SJSA1 (cell line): ENCODE measurements around the gene PRSS21. TPM values are rescaled to one million over a fixed set of nuclear protein-coding genes. Genes with fewer than 3 reads are reported as not detected.

Source experiments
- DNase-seq, 2 experiments: peaks; one replicate each; pipeline ENCODE4 v3.0.0-alpha.2; 2015 to 2020; ENCODE audit warnings: low spot score in 2 of 2, low read depth in 1 of 2
- H3K27ac ChIP-seq: fragments of 250-450 bp; sonication (Bioruptor Pico); 2 replicates; pipeline ENCODE4 v1.5.1; 2020; ENCODE audit warnings: mild to moderate bottlenecking, moderate library complexity
- H3K27me3 ChIP-seq: fragments of 250-450 bp; sonication (Bioruptor Pico); replicated peaks from 2 replicates; pipeline ENCODE4 v1.5.1; 2020; ENCODE audit warnings: mild to moderate bottlenecking, moderate library complexity
- H3K36me3 ChIP-seq: fragments of 250-450 bp; sonication (Bioruptor Pico); 2 replicates; pipeline ENCODE4 v1.5.1; 2020; ENCODE audit warnings: mild to moderate bottlenecking
- H3K4me1 ChIP-seq: fragments of 250-450 bp; sonication (Bioruptor Pico); replicated peaks from 2 replicates; pipeline ENCODE4 v1.6.1; 2021; ENCODE audit warnings: mild to moderate bottlenecking
- H3K4me3 ChIP-seq: fragments of 250-450 bp; sonication (Bioruptor Pico); 2 replicates; pipeline ENCODE4 v1.5.1; 2020; ENCODE audit warnings: mild to moderate bottlenecking
- H3K9me3 ChIP-seq: fragments of 250-450 bp; sonication (Bioruptor Pico); replicated peaks from 2 replicates; pipeline ENCODE4 v1.5.1; 2020; ENCODE audit warnings: mild to moderate bottlenecking
- total RNA-seq: library from RNA; depleted of rRNA; stranded (reverse); fragments of >200 nt; shearing (Covaris generic); gene quantifications from 2 replicates; pipeline ENCODE4 v1.2.3, GENCODE V29; 2014; rRNA removed

The PRSS21 gene
- total RNA-seq, 1 experiment from 2014 or later, result not detected

DNA sequence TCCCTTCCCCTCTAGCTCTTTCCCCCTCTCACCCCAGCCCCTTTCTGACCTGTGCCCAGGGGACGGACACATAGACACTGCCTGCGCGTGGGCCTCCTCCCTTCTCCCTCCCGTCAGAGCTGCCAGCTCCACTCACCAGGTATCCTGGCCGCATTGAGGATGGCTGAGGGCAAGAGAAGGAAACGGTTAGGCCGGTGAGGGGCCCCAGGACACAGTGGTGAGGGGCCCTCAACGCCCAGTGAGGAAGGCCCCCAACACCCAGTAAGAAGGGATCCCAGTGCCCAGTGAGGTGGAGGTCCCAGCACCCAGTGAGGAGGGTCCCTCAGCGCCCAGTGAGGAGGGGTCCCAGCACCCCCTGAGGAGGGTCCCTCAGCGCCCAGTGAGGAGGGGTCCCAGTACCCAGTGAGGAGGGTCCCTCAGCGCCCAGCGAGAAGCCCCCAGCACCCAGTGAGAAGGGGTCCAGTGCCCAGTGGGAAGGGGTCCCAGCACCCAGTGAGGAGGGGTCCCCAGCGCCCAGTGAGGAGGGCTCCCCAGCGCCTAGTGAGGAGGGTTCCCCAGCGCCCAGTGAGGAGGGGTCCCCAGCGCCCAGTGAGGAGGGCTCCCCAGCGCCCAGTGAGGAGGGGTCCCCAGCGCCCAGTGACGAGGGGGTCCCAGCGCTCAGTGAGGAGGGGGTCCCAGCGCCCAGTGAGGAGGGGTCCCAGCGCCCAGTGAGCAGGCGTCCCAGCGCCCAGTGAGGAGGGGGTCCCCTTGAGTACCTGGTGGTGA is 39.8 kb downstream of the PRSS21 start:
- Histone ChIP-seq H3K4me3 (no peak overlapping the region), H3K4me1 (peaks cover 3% of the 10 kb centered on the region; the same call in 1 of the 2 replicates), H3K36me3 (no peaks in the 10 kb centered on the region), H3K9me3 (peaks cover 15% of the 10 kb centered on the region), H3K27ac (no peak overlapping the region), H3K27me3 (peaks cover 18% of the 10 kb centered on the region)
- DNase-seq, result no peak

DNA sequence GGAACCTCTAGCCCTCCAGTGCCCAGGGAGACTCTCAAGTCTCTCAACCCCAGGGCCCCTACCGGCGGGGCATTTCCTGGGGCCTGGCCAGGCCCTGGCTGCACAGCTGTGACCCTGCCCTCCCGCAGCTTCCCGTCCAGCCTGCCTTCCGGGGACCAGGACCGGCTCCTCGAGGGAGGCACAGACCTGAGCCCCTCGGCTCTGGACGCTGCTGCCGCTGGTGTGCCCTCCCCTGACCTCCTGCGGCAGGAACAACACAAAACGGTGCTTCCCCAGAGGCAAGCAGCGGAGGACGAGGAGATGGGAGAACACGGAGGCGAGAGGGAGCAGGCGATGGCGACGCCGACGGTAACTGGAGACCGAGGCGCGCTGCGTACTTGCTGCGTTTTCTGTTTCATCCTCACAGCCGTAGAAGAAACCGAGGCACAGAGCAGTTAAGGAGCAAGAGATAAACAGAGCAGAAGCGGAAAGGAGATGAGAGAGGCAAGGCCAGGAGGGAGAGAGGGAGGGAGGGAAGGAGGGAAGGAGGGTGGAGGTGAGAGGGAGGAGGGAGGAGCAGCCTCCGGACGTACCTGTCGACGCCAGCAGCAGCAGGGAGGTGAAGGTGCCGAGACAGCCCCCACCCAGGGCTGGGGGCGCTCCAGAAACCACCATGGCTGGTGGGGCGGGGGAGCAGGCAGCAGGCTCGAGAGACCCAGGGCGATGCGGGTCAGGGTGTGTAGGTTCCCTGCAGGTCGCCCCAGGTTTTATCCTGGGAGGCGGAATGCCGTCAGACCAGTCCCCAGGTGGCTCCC is 40.6 kb downstream of the PRSS21 start, which contains the start of gene PRSS22:
Gene PRSS22 (minus strand): TSS at position 720 of the 794 bp plus-strand sequence. CDS start 66 bp downstream, at position 654.
- Histone ChIP-seq H3K4me1 (peaks cover 3% of the 10 kb centered on the region; the same call in 1 of the 2 replicates), H3K4me3 (no peak within 1 kb of the TSS), H3K9me3 (peaks cover 15% of the 10 kb centered on the region), H3K36me3 (no peaks in the 10 kb centered on the region), H3K27me3 (peaks cover 18% of the 10 kb centered on the region), H3K27ac (no peak within 1 kb of the TSS)
- DNase-seq, result no peak

DNA sequence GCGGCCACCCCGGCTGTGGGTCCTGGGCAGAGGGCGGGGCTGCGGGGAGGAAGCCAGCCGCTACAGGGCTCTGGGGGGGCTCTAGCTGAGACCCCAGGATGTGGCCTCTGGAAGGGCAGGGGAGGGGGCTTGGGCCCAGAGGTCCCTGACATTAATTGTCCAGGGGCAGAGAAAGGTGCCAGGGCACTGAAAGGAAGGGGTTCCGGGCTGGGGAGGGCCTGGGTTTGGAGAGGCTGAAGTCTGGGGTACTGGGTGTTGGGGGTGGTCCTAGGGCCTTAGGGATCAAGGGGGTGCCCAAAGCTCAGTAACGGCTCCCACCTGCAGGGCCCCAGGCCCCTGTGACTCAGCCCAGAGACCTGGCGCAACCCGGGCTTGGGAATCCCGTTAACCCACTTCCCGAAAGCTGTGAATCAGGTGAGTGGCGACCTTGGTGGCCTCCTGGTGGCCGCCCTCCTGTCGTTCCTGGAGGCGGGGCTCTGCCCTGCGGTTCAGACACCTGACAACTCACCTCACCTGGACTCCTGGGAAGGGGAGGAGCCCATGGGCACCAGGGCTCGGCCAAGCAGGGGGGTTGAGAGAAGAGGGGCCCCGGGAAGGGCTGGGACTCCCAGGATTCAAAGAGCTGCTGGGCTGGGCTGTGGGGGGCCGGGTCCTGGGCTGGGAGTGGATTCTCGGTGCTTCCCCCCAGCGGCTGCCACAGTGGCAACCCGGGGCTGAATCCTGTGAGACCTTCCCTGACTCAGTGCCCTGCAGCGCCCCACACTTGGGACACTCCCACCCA is 41.4 kb downstream of the PRSS21 start:
- Histone ChIP-seq H3K9me3 (peaks cover 10% of the 10 kb centered on the region), H3K36me3 (no peaks in the 10 kb centered on the region), H3K4me3 (no peak overlapping the region), H3K27me3 (peaks cover 18% of the 10 kb centered on the region), H3K4me1 (peaks cover 3% of the 10 kb centered on the region; the same call in 1 of the 2 replicates), H3K27ac (no peak overlapping the region)
- DNase-seq, result no peak

DNA sequence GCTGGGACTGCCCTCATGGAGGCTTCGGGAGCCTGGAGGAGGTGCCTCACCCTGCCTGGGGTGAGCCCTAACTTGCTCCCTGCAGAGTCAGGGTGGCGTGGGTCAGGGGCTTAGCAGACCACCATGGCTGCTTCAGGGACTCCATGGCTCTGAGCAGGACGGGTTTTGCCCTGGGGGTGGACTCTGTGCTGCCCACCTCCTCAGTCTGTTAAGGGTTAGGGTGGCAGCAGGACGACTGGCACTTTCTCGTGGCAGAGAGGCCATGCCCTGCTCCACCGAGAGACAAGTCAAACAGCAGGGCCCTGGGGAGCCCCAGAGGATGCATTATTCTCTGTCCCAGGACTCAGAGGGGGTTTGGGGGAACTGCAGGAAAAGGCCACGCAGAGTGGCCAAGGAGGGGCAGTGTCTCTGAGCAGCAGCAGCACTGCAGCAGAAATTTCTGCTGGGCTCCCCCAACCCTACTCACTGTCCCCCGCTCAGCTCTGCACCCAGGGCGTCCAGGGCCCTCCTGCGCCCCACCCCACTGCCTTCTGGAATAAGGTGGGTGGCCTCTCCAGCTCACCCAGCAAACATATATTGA is 42.7 kb downstream of the PRSS21 start:
- Histone ChIP-seq H3K36me3 (no peaks in the 10 kb centered on the region), H3K4me1 (peaks cover 3% of the 10 kb centered on the region; the same call in 1 of the 2 replicates)

DNA sequence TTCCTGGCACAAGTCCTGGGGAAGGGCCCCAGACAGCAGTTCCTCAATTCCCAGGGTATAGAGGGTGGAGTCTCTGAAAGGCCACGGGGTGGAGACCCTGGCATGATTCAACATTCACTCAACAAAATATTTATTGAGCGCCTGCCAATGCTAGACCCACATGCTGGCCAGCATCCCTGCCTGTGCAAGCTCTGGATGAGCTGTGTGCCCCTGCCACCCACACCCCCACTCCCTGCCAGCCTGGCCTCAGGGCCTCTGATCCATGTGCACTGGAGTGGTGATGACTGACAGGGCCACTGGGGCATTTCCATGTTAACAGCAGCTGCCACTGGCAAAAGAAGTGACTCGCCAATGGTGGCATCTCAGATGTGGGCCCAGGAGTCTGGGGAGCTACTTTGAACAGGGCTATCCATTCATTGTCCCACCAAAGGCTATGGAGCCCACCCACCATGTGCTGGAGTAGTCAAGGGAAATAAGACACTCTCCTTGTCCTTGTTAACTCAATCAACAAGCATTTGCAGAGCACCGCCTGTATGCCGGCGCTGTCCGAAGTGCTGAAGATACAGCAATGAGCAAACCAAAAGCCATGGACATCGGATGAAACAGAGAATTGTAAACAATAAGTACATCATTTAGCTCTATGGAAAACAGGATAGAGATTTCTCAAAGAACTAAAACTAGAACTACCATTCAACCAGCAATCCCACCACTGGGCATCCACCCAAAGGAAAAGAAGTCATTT is 44.0 kb downstream of the PRSS21 start:
- Histone ChIP-seq H3K9me3 (peaks cover 6% of the 10 kb centered on the region), H3K4me1 (peaks cover 3% of the 10 kb centered on the region; the same call in 1 of the 2 replicates), H3K4me3 (no peak overlapping the region), H3K36me3 (no peaks in the 10 kb centered on the region), H3K27me3 (peaks cover 18% of the 10 kb centered on the region), H3K27ac (no peak overlapping the region)
- DNase-seq, result no peak

More for the DNA sequence above, 42.7 kb downstream of the PRSS21 start:
- Histone ChIP-seq H3K27me3 (peaks cover 18% of the 10 kb centered on the region), H3K9me3 (peaks cover 6% of the 10 kb centered on the region), H3K4me3 (no peak overlapping the region), H3K27ac (no peak overlapping the region)
- DNase-seq, result no peak

DNA sequence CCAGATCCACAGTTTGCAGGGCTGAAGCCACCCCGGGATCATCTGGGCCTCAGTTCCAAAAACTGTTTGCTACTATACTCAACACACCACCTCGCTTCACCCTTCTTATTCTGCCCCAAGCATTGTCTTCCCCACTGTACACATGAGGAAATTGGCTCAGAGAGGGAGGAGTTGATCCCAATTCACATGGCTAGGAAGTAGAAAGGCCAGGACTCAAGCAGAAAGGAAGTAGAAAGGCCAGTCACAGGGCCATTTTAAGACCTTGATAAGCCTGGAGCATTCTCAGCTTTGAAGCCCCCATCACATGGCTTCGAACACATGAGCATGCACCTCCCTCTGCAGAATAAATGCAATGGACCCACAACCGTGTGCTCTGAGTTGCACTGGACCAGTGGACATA is 48.6 kb downstream of the PRSS21 start:
- DNase-seq, result no peak
- H3K4me1 ChIP-seq, result peaks cover 4% of the 10 kb centered on the region
- H3K36me3 ChIP-seq, result no peaks in the 10 kb centered on the region
- no peak overlapping the region for H3K27ac ChIP-seq
- no peak overlapping the region for H3K4me3 ChIP-seq
- no peaks in the 10 kb centered on the region for H3K27me3 ChIP-seq
- peaks cover 6% of the 10 kb centered on the region for H3K9me3 ChIP-seq

DNA sequence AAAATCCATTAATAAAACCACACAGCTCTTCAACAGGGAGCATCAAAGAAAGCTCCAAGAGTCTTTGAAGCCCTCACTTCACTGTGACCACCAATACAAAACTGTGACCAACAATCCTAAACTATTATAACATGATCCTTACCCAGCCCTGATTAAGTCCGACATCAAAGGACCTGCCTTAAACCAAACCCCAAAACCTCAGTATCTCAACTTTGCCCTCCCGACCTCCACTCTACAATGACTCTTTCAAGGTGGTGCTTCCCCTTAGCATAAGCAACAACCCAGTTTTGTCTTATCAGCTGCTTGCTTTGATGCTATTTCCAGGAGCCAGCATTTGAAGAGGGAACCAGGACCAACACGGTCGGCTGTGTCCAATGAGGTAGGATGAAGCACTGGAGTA is 49.4 kb downstream of the PRSS21 start:
- Histone ChIP-seq H3K27ac (no peak overlapping the region), H3K9me3 (no peaks in the 10 kb centered on the region; the same call in 1 of the 2 replicates), H3K27me3 (no peaks in the 10 kb centered on the region), H3K4me1 (peaks cover 4% of the 10 kb centered on the region), H3K4me3 (no peak overlapping the region), H3K36me3 (no peaks in the 10 kb centered on the region)
- DNase-seq, result no peak

DNA sequence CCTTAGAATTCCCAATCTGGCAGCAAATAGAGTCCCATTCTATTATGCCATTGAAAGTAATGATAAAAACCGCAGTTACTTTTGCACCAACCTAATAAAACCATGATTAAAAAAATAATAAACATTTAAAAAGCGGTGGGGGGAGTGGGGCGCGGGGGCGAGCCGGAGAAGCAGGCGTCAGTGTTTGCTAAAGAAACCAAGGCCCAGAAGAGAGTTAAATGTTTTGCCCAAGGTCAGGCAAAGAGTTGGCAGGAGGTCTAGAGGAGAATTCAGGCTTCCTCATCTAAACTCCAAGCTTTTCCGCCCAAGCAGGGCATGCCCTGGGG is 50.6 kb downstream of the PRSS21 start:
- H3K4me3 ChIP-seq, result peak overlapping the region; percentile 58
- no peaks in the 10 kb centered on the region for H3K9me3 ChIP-seq
- H3K27ac ChIP-seq, result peak overlapping the region; percentile 90
- no peaks in the 10 kb centered on the region for H3K36me3 ChIP-seq
- H3K4me1 ChIP-seq, result peaks cover 4% of the 10 kb centered on the region
- DNase-seq, result no peak
- H3K27me3 ChIP-seq, result no peaks in the 10 kb centered on the region

DNA sequence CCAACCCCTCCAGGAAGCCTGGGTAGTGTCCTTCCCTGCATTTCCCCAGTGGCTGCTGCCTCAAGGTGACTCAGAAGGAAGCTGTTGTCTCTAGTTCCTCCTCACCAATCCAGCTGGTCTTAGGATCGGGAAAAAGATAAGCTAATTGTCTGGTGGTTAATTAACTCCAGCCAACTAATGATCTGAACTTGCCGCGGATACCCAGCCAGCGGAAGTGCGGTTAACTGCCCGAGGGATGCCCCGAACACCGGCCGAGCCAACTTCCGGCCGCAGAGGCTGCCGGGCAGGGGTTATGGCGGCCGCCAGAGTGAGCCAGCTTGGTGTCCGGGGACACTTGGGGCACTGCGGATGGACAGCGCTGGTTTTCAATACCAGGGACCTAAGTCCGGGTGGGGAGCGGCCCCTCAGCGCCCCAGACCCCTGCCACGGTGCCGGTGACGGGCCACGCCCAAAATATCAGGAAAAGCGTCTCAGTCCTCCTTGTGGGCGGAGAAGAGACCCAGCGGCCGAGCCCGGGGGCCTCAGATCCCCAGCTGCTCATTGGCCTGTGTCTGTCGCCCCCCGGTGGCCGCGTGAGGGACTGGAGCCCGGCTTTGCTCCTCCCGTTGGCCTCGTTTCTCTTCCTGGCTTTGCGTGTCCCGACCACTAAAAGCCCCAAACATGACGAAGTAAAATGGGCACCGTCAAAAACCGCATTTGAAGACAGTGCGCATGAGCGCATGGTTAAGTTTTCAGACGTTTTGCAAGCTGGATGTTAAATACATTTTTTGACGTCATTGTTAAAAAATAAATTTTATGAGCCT is 51.2 kb downstream of the PRSS21 start:
- Histone ChIP-seq H3K27me3 (no peaks in the 10 kb centered on the region), H3K27ac (peak overlapping the region; percentile 90), H3K36me3 (no peaks in the 10 kb centered on the region), H3K9me3 (no peaks in the 10 kb centered on the region), H3K4me1 (peaks cover 4% of the 10 kb centered on the region), H3K4me3 (peak overlapping the region; percentile 58)
- DNase-seq, result peak; percentile 96 to 97

Other genes with a start within 250 kb of the PRSS21 start
- gene KCTD5, start 134.7 kb upstream of the PRSS21 start, total RNA-seq, result 57.7 and 95.0 TPM in 2 replicates
- 0.37 TPM in 1 of 2 replicates, not detected in the other for gene PRSS27, start 97.0 kb upstream of the PRSS21 start, total RNA-seq
- 45.0 and 49.1 TPM in 2 replicates for gene SRRM2, start 64.6 kb upstream of the PRSS21 start, total RNA-seq
- 311 and 727 TPM in 2 replicates for gene ELOB, start 40.0 kb upstream of the PRSS21 start, total RNA-seq
- not detected in 2 replicates for gene PRSS33, start 29.7 kb upstream of the PRSS21 start, total RNA-seq
- not detected in 2 replicates for gene PRSS41, start 18.8 kb upstream of the PRSS21 start, total RNA-seq
- gene ZG16B, start 13.1 kb downstream of the PRSS21 start, total RNA-seq, result 0.11 and 0.53 TPM in 2 replicates
- gene PRSS22, start 40.9 kb downstream of the PRSS21 start, total RNA-seq, result not detected in 2 replicates
- 72.0 and 82.4 TPM in 2 replicates for gene FLYWCH2, start 66.0 kb downstream of the PRSS21 start, total RNA-seq
- gene FLYWCH1, start 94.7 kb downstream of the PRSS21 start, total RNA-seq, result 14.7 and 17.6 TPM in 2 replicates
- not detected in 2 replicates for gene KREMEN2, start 147.0 kb downstream of the PRSS21 start, total RNA-seq
- 29.9 and 44.0 TPM in 2 replicates for gene PAQR4, start 152.1 kb downstream of the PRSS21 start, total RNA-seq
- gene PKMYT1, start 163.2 kb downstream of the PRSS21 start, total RNA-seq, result 66.4 and 80.8 TPM in 2 replicates
- gene CLDN9, start 195.7 kb downstream of the PRSS21 start, total RNA-seq, result not detected in 2 replicates
- gene CLDN6, start 200.9 kb downstream of the PRSS21 start, total RNA-seq, result not detected in 2 replicates
- gene TNFRSF12A, start 203.1 kb downstream of the PRSS21 start, total RNA-seq, result 545 and 625 TPM in 2 replicates
- gene HCFC1R1, start 206.7 kb downstream of the PRSS21 start, total RNA-seq, result 16.2 and 30.6 TPM in 2 replicates
- 27.4 and 28.2 TPM in 2 replicates for gene THOC6, start 206.8 kb downstream of the PRSS21 start, total RNA-seq
- not detected in 2 replicates for gene BICDL2, start 219.7 kb downstream of the PRSS21 start, total RNA-seq
- gene MMP25, start 229.3 kb downstream of the PRSS21 start, total RNA-seq, result 0.55 TPM in 1 of 2 replicates, not detected in the other
- gene IL32, start 248.4 kb downstream of the PRSS21 start, total RNA-seq, result 99.8 and 160 TPM in 2 replicates